GM19452 (cell line): ENCODE data around the gene ITGBL1.
"Not testable (repeated sequence)": the region's sequence is repeated elsewhere in the genome, so short reads cannot be mapped to it uniquely, and the experiment has no call there.

ENCODE experiments used
- ATAC-seq: cut with Tn5 transposase; IDR thresholded peaks from one replicate; pipeline ENCODE4 v1.9.1; 2021; ENCODE audit not compliant: unreplicated experiment

ITGBL1 gene

DNA sequence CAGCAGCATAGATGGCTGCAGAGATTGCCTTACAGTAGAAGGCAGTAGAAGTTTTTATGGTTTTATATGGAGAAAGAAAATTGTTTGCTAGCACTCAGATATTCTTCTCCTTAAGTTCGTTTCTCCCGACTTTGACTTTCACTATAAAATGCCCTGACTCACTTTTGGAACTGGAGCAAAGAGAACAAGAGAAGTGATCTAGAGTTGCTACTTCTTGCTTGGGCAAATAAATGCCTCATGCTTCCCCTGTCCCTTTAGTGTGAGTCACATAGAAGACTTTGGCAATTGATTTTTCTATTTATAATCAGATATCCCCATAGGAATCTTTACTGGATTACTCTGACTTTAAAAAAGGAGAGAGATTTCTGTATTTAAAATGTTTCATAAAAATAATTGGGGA, 46.9 kb downstream of the ITGBL1 start:
- ATAC-seq = no peak

DNA sequence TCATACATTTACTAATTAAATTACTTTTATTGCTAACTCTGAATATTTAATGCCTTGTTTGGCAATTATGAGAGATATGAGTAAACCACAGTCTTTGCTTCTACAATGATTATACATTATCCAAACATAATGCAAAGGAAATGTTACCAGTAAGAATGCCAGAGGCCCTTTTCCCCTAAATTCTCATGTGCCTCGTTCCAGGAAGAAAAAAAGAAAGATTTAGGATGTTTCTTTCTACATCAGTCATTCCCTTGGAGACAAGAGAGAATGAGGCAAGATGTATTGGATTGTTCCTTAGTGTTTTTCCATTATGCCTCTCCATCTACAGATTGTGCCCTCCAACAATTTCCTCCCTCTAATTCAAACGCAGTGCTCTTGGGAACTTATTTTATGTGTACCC, 50.1 kb downstream of the ITGBL1 start:
- ATAC-seq = no peak

- no peak for ATAC-seq
Observed at GRCh38 chr13:101511161-101511560, 58.7 kb downstream of the ITGBL1 start.

GRCh38 chr13:101511766-101512165, 59.3 kb downstream of the ITGBL1 start:
- no peak for ATAC-seq

DNA sequence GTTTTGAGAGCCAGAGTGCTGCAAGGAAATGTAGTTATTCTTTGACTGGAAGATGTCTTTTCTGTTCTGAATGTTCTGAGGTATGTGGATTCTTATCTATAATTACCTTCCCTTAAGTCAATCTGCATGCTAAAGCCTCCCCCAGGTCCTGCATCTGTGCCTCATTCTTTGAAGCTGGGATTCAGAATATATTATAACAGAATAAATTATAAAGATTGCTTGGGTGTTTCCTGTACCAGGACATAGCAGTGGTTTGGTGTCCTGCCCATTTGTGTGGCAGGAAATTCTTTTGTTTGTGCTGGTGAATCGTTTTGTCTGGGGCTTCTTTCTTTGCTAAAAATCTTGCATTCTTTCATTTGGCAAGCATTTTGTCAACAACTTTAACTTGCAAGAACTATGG, 60.2 kb downstream of the ITGBL1 start:
- ATAC-seq = no peak

- ATAC-seq = no peak
Observed at GRCh38 chr13:101514100-101514499, 61.6 kb downstream of the ITGBL1 start.

- no peak for ATAC-seq
Observed at GRCh38 chr13:101514695-101515275, 62.3 kb downstream of the ITGBL1 start.

DNA sequence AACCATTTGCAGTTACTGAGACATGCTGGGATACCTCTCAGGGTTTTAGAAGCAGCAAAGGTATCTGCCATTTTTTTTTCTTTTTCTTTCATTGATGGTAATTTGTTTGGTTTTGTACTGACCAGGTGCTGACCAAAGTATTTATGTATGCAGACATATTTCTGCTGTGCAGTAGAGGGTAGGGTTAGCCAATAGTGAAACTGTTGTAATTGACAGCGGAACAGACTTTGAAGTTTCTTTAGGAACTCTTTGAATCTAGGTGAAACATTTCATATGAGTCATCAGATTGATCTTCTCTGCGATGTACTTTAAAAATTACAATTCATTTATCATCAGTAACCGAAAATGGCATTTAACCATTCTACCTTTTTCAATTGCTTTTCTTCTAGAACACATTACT, 63.0 kb downstream of the ITGBL1 start:
- no peak for ATAC-seq

- no peak for ATAC-seq
Observed at GRCh38 chr13:101516262-101516661, 63.8 kb downstream of the ITGBL1 start.

GRCh38 chr13:101520672-101521071, 68.2 kb downstream of the ITGBL1 start:
- ATAC-seq = peak; percentile 93

DNA sequence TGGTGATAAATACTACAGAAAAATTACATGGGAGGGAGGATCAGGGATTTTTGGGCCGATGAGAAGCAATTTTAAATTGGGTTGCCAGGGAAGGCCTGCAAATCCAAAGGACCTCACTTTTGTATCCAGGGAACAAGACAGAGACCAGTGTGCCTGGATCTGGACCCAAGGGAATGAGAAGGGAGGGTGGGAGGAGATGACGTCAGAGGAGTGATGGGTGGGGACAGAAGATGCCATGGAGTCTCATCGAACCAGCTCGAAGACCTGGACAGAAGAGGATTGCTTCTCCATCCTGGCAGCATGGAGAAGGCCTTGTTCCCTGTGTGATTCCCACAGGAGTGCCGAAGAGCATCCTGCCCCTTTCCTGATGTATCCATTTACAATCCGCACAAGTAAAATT, 68.9 kb downstream of the ITGBL1 start:
- ATAC-seq = no peak

GRCh38 chr13:101522607-101523006, 70.1 kb downstream of the ITGBL1 start:
- no peak for ATAC-seq

- ATAC-seq = no peak
Observed at GRCh38 chr13:101523154-101524131, 71.0 kb downstream of the ITGBL1 start.

GRCh38 chr13:101527130-101527529, 74.7 kb downstream of the ITGBL1 start:
- ATAC-seq = no peak

GRCh38 chr13:101529422-101529821, 76.9 kb downstream of the ITGBL1 start:
- ATAC-seq = no peak

- ATAC-seq = no peak
Observed at GRCh38 chr13:101530293-101530692, 77.8 kb downstream of the ITGBL1 start.

GRCh38 chr13:101535192-101535746, 82.8 kb downstream of the ITGBL1 start:
- ATAC-seq = no peak

GRCh38 chr13:101536079-101536478, 83.6 kb downstream of the ITGBL1 start:
- ATAC-seq = no peak

DNA sequence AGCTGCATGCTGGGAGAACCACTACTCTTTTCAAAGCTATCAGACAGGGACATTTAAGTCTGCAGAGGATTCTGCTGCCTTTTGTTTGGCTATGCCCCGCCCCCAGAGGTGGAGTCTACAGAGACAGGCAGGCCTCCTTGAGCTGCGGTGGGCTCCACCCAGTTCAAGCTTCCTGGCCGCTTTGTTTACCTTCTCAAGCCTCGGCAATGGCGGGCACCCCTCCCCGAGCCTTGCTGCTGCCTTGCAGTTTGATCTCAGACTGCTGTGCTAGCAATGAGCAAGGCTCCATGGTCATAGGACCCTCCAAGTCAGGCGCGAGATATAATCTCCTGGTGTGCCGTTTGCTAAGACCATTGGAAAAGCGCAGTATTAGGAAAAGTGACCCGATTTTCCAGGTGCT, 92.1 kb downstream of the ITGBL1 start:
- ATAC-seq = not testable (repeated sequence)

DNA sequence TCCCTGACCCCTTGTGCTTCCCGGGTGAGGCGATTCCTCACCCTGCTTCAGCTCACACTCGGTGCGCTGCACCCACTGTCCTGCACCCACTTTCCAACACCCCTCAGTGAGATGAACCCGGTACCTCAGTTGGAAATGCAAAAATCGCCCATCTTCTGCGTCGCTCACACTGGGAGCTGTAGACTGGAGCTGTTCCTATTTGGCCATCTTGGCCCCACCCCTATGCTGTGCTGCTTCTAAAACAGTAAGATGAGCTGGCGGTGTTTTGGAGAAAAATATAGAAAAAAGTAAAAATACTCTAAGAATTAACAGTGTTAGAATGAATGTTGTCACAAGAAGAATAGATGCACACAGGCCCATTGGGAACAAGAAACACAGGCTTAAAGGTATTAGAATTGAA, 92.5 kb downstream of the ITGBL1 start:
- ATAC-seq = no peak

DNA sequence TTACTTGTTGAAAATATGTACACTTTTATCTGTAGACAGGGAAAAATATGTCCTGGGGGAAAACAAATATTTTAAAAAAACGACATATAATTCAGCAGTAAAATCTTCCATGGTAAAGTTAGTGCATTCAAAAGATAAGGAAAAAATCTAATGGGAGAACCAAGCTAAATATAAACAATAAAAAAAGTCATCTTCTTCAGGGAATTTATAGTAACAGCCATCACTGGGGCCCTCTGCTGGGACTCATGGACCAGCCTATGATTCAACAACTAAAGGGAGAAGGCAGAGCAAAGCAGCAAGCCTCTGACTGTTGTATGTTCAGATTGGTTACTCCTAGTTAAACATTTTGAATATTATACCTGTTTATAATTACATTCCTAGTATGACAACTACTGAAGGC, 93.0 kb downstream of the ITGBL1 start:
- ATAC-seq = no peak

DNA sequence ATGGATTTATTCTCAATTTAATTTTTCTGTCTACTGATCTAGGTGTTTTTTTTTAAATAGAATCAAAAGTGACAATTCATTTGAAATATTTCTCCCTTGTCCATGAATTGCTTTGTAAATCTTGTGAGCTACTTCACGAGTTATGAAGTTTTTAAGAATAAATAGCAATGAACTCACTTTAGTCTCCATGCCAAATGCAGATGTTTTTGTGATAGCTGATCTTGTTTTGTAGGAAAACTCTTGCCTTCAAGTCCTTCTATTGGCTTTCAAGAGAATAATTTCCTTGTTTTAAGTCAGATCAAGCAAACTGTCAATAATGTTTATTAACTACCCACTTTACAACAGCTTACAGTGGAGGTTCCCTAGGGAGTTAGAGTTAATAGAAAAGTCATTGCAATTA, 99.8 kb downstream of the ITGBL1 start:
- ATAC-seq = no peak
